IMR-90 (cell line): ENCODE data around the gene MACO1. TPM values are rescaled to one million over a fixed set of nuclear protein-coding genes. Genes with fewer than 3 reads are reported as not detected.

Experiments used
- ATAC-seq: fragments of 200-7000 bp; cut with Tn5 transposase; 2 replicates; pipeline ENCODE4 v1.9.1; 2020; ENCODE audit warnings: low read depth, mild to moderate bottlenecking, moderate library complexity
- BruUV-seq: library from RNA; stranded (reverse); fragments of 400-500 nt; replicated peaks from 2 replicates; lab custom pipeline; 2021; lab: Mats Ljungman, UMichigan
- CTCF ChIA-PET: fragments of 300-600 bp; formaldehyde crosslinking; extraction: SDS; loops from one replicate; lab custom pipeline; 2021; ENCODE audit warnings: antibody characterized with exemption; lab: Yijun Ruan, JAX
- POLR2A ChIA-PET: fragments of 300-600 bp; sonication (Branson Sonifier 250); formaldehyde crosslinking; loops from one replicate; lab custom pipeline; 2022; ENCODE audit warnings: antibody characterized with exemption; ENCODE audit not compliant: unreplicated experiment; lab: Charles Lee
- DNase-seq: peaks from one replicate; pipeline ENCODE4 v3.0.0; 2013
- H2AFZ ChIP-seq: replicated peaks from 2 replicates; pipeline ENCODE3; 2013; ENCODE audit warnings: low read length, mild to moderate bottlenecking; ENCODE audit not compliant: poor library complexity
- H2AK5ac ChIP-seq: 2 replicates; pipeline ENCODE4 v1.6.1; 2013; ENCODE audit warnings: low read depth, low read length, inconsistent platforms
- H2AK9ac ChIP-seq: replicated peaks from 2 replicates; pipeline ENCODE3; 2013; ENCODE audit warnings: mild to moderate bottlenecking, low read depth, low read length, moderate library complexity; ENCODE audit not compliant: poor library complexity
- H2BK120ac ChIP-seq: 2 replicates; pipeline ENCODE4 v1.6.1; 2013; ENCODE audit warnings: low read depth, low read length, inconsistent platforms
- H2BK15ac ChIP-seq: 3 replicates; pipeline ENCODE4 v1.6.1; 2013; ENCODE audit warnings: low read depth, low read length, inconsistent platforms
- H2BK20ac ChIP-seq: 2 replicates; pipeline ENCODE4 v1.6.1; 2013; ENCODE audit warnings: low read depth, mild to moderate bottlenecking, inconsistent platforms, low read length, moderate library complexity
- H2BK5ac ChIP-seq: 2 replicates; pipeline ENCODE4 v1.6.1; 2013; ENCODE audit warnings: mild to moderate bottlenecking, low read depth, low read length, inconsistent platforms; ENCODE audit not compliant: poor library complexity, severe bottlenecking
- H3K14ac ChIP-seq: replicated peaks from 2 replicates; pipeline ENCODE4 v1.6.1; 2013; ENCODE audit warnings: low read depth, low read length, inconsistent platforms
- H3K18ac ChIP-seq: 2 replicates; pipeline ENCODE4 v1.6.1; 2013; ENCODE audit warnings: low read depth, low read length, control low read depth
- H3K23ac ChIP-seq: 2 replicates; pipeline ENCODE4 v1.6.1; 2013; ENCODE audit warnings: low read depth, low read length, inconsistent platforms
- H3K27ac ChIP-seq: 2 replicates; pipeline ENCODE4 v1.5.1; 2013; ENCODE audit warnings: mild to moderate bottlenecking, control low read depth, low read length; ENCODE audit not compliant: insufficient read depth
- H3K27me3 ChIP-seq: 2 replicates; pipeline ENCODE4 v1.6.1; 2013; ENCODE audit warnings: low read length; ENCODE audit not compliant: control insufficient read depth, insufficient read depth
- H3K36me3 ChIP-seq: 2 replicates; pipeline ENCODE4 v1.6.1; 2013; ENCODE audit warnings: low read length, mixed read lengths; ENCODE audit not compliant: control insufficient read depth, insufficient read depth
- H3K4ac ChIP-seq: 2 replicates; pipeline ENCODE4 v1.6.1; 2013; ENCODE audit warnings: low read depth, low read length, inconsistent platforms
- H3K4me1 ChIP-seq: 2 replicates; pipeline ENCODE4 v1.6.1; 2013; ENCODE audit warnings: low read length, mixed read lengths; ENCODE audit not compliant: control insufficient read depth, insufficient read depth
- H3K4me2 ChIP-seq: 2 replicates; pipeline ENCODE4 v1.6.1; 2013; ENCODE audit warnings: low read depth, mild to moderate bottlenecking, control low read depth, low read length, moderate library complexity
- H3K4me3 ChIP-seq: 2 replicates; pipeline ENCODE4 v1.5.1; 2013; ENCODE audit warnings: low read depth, mild to moderate bottlenecking, control low read depth, low read length, moderate library complexity; ENCODE audit not compliant: insufficient read depth
- H3K56ac ChIP-seq: 2 replicates; pipeline ENCODE4 v1.6.1; 2013; ENCODE audit warnings: low read length, inconsistent platforms; ENCODE audit not compliant: insufficient read depth; ENCODE audit errors: extremely low read depth
- H3K79me1 ChIP-seq, 2 experiments: 2 replicates each; pipeline ENCODE4 v1.6.1; 2013; ENCODE audit warnings: low read length in 2 of 2, inconsistent platforms in 1 of 2, low read depth in 1 of 2
- H3K9ac ChIP-seq: 2 replicates; pipeline ENCODE4 v1.6.1; 2013; ENCODE audit warnings: low read depth, low read length, control low read depth
- H3K9me1 ChIP-seq: 2 replicates; pipeline ENCODE4 v1.6.1; 2013; ENCODE audit warnings: low read length, inconsistent platforms; ENCODE audit not compliant: insufficient read depth
- H3K9me3 ChIP-seq: 2 replicates; pipeline ENCODE4 v1.6.1; 2013; ENCODE audit warnings: low read length; ENCODE audit not compliant: control insufficient read depth, insufficient read depth
- H4K20me1 ChIP-seq: 2 replicates; pipeline ENCODE4 v1.6.1; 2013; ENCODE audit warnings: low read length, inconsistent platforms; ENCODE audit not compliant: insufficient read depth
- H4K5ac ChIP-seq: 2 replicates; pipeline ENCODE4 v1.6.1; 2013; ENCODE audit warnings: mild to moderate bottlenecking, low read depth, low read length, control low read depth
- H4K8ac ChIP-seq, 2 experiments: 2 replicates each; pipeline ENCODE4 v1.6.1; 2013; ENCODE audit warnings: low read depth in 2 of 2, low read length in 2 of 2, control low read depth in 1 of 2, inconsistent platforms in 1 of 2
- H4K91ac ChIP-seq: 2 replicates; pipeline ENCODE4 v1.6.1; 2013; ENCODE audit warnings: low read depth, low read length, inconsistent platforms; ENCODE audit not compliant: insufficient read depth
- BHLHE40 ChIP-seq: fragments of 150-350 bp; IDR thresholded peaks from 2 replicates; pipeline ENCODE4 v1.6.1; 2016; ENCODE audit warnings: mild to moderate bottlenecking, low read depth, low read length
- CEBPB ChIP-seq: IDR thresholded peaks from 2 replicates; pipeline ENCODE4 v1.6.1; 2012; ENCODE audit warnings: low read depth, low read length, improper control_type of control experiment
- CHD1 ChIP-seq: IDR thresholded peaks from 2 replicates; pipeline ENCODE4 v1.6.1; 2012; ENCODE audit warnings: low read depth, low read length, improper control_type of control experiment
- FOS ChIP-seq: fragments of 150-350 bp; IDR thresholded peaks from 2 replicates; pipeline ENCODE4 v1.6.1; 2016; ENCODE audit warnings: low read depth, low read length
- MAFK ChIP-seq: IDR thresholded peaks from 2 replicates; pipeline ENCODE4 v1.6.1; 2012; ENCODE audit warnings: low read depth, low read length, improper control_type of control experiment
- MAZ ChIP-seq: IDR thresholded peaks from 2 replicates; pipeline ENCODE4 v1.6.1; 2012; ENCODE audit warnings: low read depth, mild to moderate bottlenecking, low read length, improper control_type of control experiment, moderate library complexity, borderline replicate concordance
- NFE2L2 ChIP-seq: fragments of 150-350 bp; IDR thresholded peaks from 2 replicates; pipeline ENCODE4 v1.6.1; 2016; ENCODE audit warnings: low read depth, mild to moderate bottlenecking, low read length
- RAD21 ChIP-seq: IDR thresholded peaks from 2 replicates; pipeline ENCODE4 v1.6.1; 2012; ENCODE audit warnings: low read length, improper control_type of control experiment
- RCOR1 ChIP-seq: IDR thresholded peaks from 2 replicates; pipeline ENCODE4 v1.6.1; 2012; ENCODE audit warnings: mild to moderate bottlenecking, low read length, improper control_type of control experiment; ENCODE audit not compliant: insufficient replicate concordance
- RFX5 ChIP-seq: IDR thresholded peaks from 2 replicates; pipeline ENCODE4 v1.8.0; 2012; ENCODE audit warnings: low read depth, mild to moderate bottlenecking, low read length, moderate library complexity
- SMC3 ChIP-seq: fragments of 150-350 bp; IDR thresholded peaks from 2 replicates; pipeline ENCODE4 v1.6.1; 2016; ENCODE audit warnings: low read depth, mild to moderate bottlenecking, antibody characterized with exemption, low read length, moderate library complexity
- WGBS, 2 experiments: methylation state at CpG; one replicate each; pipeline versions ENCODE4 v1.1.5 to v1.1.7; 2013; ENCODE audit warnings: missing lambda C conversion rate in 2 of 2; ENCODE audit not compliant: insufficient read length in 1 of 2; ENCODE audit errors: extremely low coverage in 2 of 2; 5-methylcytosine and 5-hydroxymethylcytosine counted together
- dilution Hi-C: fragments of 300-500 bp; cut with HindIII; formaldehyde crosslinking; loops from one replicate; pipeline ENCODE4 v1.14.3; 2018; ENCODE audit warnings: low sequenced_read_pairs; ENCODE audit not compliant: unreplicated experiment
- in situ Hi-C: fragments of 300-500 bp; cut with MboI; formaldehyde crosslinking; loops from 3 replicates; pipeline ENCODE4 v1.14.3; 2019; ENCODE audit warnings: low sequenced_read_pairs, inconsistent platforms, mixed read lengths
- intact Hi-C: fragments of 100-400 bp; cut with micrococcal nuclease; formaldehyde crosslinking; loops from 2 replicates; pipeline ENCODE4 v1.10.0; 2022
- polyA plus RNA-seq, 3 experiments: library from polyadenylated mRNA; depleted of rRNA; stranded (reverse); fragments of >200 nt; gene quantifications; 2 replicates each; pipeline ENCODE4 v1.2.3, GENCODE V29; 2012; ENCODE audit warnings: low replicate concordance in 1 of 3
- total RNA-seq: library from RNA; depleted of rRNA; stranded (reverse); fragments of >200 nt; gene quantifications from 2 replicates; pipeline ENCODE4 v1.2.3, GENCODE V29; 2012
- TF ChIP-seq, protein P1 (sequence below): fragments of 150-350 bp; IDR thresholded peaks from 2 replicates; pipeline ENCODE4 v1.6.1; 2017; ENCODE audit warnings: mild to moderate bottlenecking, antibody characterized with exemption, low read length, low read depth
- TF ChIP-seq, protein P2 (sequence below): fragments of 150-350 bp; IDR thresholded peaks from 2 replicates; pipeline ENCODE4 v1.6.1; 2016; ENCODE audit warnings: low read depth, mild to moderate bottlenecking, low read length, moderate library complexity, borderline replicate concordance
- TF ChIP-seq, protein P3 (sequence below): conservative IDR thresholded peaks from 2 replicates; pipeline ENCODE4 v1.5.1; 2012; ENCODE audit warnings: mild to moderate bottlenecking, low read depth, low read length, improper control_type of control experiment

The MACO1 gene
- total and polyA plus RNA-seq, 2 of the 4 experiments (the other 2 are of a cell fraction): 6.8 to 12.7 TPM

DNA sequence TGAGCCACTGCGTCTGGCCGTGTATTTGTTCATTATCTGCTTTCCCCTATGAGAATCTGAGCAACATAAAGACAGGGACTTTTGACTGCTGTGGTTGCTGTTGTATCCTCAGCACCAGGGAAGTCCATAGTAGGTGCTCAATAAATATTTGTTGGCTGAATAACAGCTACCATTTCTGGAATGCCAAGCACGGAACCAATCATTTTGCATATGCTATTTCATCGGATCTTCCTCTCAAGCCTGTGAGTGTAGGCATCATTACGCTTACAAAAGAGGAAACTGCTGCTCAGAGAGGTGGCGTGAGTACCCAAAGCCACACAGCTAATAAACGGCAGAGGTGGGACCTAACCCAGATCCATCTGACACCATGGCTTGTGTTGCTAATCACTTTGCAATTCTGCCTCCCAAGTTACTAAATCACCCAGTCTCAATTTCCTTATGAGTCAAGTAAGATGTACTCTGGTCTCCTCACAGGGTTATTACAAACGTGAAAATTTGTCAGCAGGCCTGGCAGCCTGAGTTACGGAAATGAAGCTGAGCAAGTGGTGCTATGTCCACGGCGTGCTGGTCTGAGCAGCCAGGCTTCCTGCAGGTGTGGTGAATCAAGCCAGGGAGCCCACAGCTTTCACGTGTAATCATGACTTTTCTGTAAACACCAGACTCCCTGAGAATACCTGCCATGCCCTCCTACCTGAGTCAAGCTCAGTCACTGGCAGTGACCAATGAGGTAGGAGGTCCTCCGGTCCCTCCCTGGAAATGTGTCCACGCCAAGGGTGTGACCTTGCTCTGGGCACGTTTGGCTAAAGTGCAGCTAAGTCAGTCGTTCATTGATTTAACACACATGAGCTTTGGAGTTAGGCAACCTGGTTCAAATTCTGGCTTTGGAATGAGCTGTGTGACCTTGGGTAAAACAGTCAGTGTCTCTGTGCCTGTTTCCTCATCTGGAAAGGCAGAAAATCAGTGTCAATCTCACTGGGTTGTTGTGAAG, 5.3 kb upstream of the MACO1 start:
- H2AFZ ChIP-seq: no peak overlapping the region
- in situ Hi-C loops: no loop called here
- no peak overlapping the region for H3K14ac ChIP-seq
- H3K4me2 ChIP-seq: no peak overlapping the region
- H3K9me1 ChIP-seq: no peaks in the 10 kb centered on the region
- dilution Hi-C loops: no loop called here
- H2BK120ac ChIP-seq: no peak overlapping the region
- intact Hi-C loops: no loop called here
- no peak overlapping the region for H4K91ac ChIP-seq
- DNase-seq: peak; percentile 33
- H2BK15ac ChIP-seq: no peak overlapping the region
- H3K36me3 ChIP-seq: no peaks in the 10 kb centered on the region
- no peak overlapping the region for H3K9ac ChIP-seq
- 94% methylated on average over 5 of the region's 16 CpGs; no CpG with 5 or more reads in 1 of the 2 experiments for WGBS, 2 experiments
- H4K20me1 ChIP-seq: no peaks in the 10 kb centered on the region; the same call in 1 of the 2 replicates
- H3K23ac ChIP-seq: no peak overlapping the region
- H3K27me3 ChIP-seq: peaks cover 4% of the 10 kb centered on the region; the same call in 1 of the 2 replicates
- no peak overlapping the region for H3K56ac ChIP-seq
- POLR2A ChIA-PET: no interaction called here
- no peak overlapping the region for H4K5ac ChIP-seq
- H2BK5ac ChIP-seq: no peak overlapping the region
- H3K79me1 ChIP-seq: no peaks in the 10 kb centered on the region
- no peak overlapping the region for H4K8ac ChIP-seq
- no peak overlapping the region for H2AK9ac ChIP-seq
- no TSS peak for BruUV-seq
- no peaks in the 10 kb centered on the region for H3K4me1 ChIP-seq
- CTCF ChIA-PET: no interaction called here
- 0 out of 2 replicates have a peak overlapping the region, but pooled peaks have one; percentile 3 for H2AK5ac ChIP-seq
- H3K4me3 ChIP-seq: no peak overlapping the region
- H3K27ac ChIP-seq: no peak overlapping the region
- no peak overlapping the region for H3K18ac ChIP-seq
- no peak for ATAC-seq
- H3K9me3 ChIP-seq: no peaks in the 10 kb centered on the region
- no peak overlapping the region for H2BK20ac ChIP-seq
- H3K4ac ChIP-seq: no peak overlapping the region
- TF ChIP-seq MAFK (no peak), RAD21 (no peak), MAZ (no peak), CEBPB (no peak), NFE2L2 (no peak), BHLHE40 (no peak), RFX5 (no peak), RCOR1 (no peak), FOS (no peak), SMC3 (no peak), CHD1 (no peak)
- TF ChIP-seq, protein P1, sequence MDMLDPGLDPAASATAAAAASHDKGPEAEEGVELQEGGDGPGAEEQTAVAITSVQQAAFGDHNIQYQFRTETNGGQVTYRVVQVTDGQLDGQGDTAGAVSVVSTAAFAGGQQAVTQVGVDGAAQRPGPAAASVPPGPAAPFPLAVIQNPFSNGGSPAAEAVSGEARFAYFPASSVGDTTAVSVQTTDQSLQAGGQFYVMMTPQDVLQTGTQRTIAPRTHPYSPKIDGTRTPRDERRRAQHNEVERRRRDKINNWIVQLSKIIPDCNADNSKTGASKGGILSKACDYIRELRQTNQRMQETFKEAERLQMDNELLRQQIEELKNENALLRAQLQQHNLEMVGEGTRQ: no peak
- TF ChIP-seq, protein P2, sequence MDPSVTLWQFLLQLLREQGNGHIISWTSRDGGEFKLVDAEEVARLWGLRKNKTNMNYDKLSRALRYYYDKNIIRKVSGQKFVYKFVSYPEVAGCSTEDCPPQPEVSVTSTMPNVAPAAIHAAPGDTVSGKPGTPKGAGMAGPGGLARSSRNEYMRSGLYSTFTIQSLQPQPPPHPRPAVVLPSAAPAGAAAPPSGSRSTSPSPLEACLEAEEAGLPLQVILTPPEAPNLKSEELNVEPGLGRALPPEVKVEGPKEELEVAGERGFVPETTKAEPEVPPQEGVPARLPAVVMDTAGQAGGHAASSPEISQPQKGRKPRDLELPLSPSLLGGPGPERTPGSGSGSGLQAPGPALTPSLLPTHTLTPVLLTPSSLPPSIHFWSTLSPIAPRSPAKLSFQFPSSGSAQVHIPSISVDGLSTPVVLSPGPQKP: no peak
- TF ChIP-seq, protein P3, sequence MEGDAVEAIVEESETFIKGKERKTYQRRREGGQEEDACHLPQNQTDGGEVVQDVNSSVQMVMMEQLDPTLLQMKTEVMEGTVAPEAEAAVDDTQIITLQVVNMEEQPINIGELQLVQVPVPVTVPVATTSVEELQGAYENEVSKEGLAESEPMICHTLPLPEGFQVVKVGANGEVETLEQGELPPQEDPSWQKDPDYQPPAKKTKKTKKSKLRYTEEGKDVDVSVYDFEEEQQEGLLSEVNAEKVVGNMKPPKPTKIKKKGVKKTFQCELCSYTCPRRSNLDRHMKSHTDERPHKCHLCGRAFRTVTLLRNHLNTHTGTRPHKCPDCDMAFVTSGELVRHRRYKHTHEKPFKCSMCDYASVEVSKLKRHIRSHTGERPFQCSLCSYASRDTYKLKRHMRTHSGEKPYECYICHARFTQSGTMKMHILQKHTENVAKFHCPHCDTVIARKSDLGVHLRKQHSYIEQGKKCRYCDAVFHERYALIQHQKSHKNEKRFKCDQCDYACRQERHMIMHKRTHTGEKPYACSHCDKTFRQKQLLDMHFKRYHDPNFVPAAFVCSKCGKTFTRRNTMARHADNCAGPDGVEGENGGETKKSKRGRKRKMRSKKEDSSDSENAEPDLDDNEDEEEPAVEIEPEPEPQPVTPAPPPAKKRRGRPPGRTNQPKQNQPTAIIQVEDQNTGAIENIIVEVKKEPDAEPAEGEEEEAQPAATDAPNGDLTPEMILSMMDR: no peak
